HG02678 (cell line): ENCODE results near the gene VPS16.

ENCODE experiments used
- ATAC-seq: cut with Tn5 transposase; IDR thresholded peaks from one replicate; pipeline ENCODE4 v1.9.1; 2021; ENCODE audit warnings: mild to moderate bottlenecking, moderate library complexity; ENCODE audit not compliant: unreplicated experiment

The VPS16 gene

DNA sequence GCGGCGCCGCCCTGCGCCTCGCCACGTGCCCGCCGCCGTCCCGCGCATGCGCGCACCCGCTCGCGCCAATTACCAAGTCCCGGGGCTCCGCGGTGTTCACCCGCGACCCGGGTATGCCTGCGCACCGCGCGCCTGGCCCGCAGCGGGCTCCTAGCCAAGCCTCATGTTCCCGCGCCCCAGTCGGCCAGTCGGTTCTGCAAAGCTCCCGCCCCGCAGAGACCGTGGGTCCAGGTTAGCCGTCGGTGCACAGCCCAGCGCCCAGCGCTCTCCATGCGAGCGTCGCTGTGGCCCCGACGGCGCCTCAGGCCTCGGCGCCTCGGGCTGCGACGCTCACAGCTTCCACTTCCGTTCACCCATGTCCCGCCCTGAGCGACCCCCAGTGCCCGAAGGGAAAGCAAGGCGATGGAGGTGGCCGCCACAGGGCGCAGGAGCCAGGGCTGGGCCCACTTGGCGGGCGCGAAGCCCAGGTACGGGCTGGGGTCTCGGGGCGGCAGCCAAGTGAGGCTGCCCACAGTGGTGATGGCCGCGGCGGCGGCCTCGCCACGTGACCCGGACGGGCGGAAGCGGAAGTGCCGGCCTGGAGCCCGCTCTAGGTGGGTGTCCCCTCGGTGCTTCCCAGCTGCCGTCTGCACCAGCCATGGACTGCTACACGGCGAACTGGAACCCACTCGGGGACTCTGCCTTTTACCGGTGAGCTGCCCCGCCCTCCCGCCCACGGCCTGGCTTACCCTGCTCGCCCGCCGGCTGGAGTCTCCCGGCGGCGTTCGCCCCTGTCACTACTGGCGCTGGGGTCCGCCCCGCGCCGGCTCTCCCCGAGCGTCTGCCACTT is at the start of gene VPS16, which contains the start of gene PCED1A:
Gene VPS16, plus strand, starts transcription at position 608 of the 829 bp plus-strand sequence. Its CDS starts 30 bp downstream, at position 638.
Gene PCED1A, minus strand, starts transcription at position 518 of the 829 bp plus-strand sequence. CDS start 743 bp downstream, outside the sequence.
- ATAC-seq: peak; percentile 97

DNA sequence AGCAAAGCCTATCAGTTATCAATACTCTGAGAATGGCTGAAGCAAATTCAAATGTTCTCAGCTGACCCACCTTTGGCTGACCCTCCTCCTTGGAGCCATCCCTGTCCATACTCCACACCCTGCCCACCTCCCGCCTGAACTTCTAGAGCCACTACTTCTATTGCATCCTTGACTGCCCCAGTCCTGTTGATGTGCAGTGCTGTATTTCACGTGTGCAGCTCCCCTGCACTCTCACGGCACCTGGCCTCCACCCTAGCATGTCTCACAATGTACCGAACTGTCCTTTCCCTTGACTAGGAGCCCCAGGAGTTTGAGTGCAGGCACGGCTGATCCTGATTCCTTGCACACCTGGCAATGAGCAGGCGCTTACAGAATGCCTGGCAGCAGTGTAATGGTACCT is 47.1 kb upstream of the VPS16 start:
- ATAC-seq: no peak

DNA sequence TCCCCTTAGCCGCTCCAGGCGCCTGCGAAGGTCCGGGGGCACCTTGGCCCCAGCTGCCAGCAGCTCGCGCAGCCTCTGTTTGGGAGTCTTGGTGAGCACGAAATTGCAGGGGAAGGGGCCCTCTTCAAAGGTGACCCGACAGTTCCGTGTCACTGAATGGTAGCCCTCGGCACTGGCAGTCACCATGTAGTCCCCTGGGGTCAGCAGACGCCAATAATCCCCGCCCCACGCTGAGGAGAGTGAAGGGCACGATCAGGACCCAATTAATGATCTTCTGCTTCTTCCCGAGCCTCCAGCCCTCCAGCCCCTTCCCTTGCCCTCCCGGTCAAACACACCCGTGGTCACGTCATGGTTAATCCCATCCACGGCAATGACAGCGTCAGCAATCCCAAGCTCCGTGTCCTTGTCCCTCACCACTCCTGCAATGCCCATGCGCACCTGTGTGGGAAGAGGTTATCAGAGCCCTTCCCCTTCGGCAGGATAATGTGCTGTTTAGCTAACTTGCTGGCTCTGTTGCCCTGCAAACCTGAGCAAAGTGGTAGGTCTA is 46.3 kb upstream of the VPS16 start:
- ATAC-seq: no peak

- no peak for ATAC-seq
These were observed 45.6 kb upstream of the VPS16 start for GRCh38 chr20:2794866-2795447.

DNA sequence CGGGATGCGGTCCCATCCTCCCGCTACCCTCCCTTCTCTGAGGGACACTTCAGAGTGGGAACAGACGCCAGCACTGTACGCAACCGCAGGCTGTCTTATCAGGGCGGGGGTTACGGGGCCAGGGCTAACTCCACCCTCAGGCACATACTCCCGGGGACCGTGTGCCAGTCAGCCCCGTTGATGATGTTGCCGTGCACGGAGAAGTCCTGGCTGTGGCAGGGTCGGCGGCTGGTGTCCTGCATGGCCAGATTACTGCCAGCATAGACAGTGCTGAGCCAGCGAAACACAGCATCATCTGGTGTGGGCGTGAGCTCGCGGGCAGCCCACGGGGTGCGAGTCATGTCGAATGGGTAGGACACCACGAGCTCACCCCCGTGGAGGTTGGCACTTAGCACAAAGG is 45.1 kb upstream of the VPS16 start:
- ATAC-seq: no peak

DNA sequence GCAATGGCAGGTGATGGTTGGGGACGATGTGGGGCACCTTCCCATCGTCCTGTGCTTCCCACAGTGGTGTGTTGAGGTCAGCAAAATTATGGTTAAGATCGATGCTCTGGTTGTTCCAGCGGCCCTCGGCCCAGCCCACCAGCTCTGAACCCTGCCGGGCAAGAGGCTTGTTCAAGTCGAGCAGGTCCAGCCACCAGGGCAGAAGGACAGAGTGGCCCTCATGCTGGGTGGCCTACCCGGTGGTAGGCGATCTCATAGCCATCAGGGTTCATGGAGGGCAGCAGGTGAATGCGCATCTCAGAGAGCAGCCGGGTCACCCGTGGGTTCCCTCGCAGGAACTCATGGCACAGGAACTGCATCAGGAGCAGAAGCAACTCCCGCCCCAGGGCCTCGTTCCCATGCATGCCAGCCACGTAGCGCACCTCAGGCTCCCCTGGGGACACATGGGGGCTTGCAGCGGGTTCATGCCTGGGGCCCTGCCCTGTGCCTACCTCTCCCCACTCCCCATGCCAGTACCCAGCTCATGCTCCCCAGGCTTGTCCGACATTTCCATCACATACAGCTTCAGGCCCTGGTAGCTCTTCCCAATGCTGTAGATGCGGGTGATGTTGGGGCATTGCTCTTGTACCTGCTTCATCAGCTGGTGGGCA is 44.4 kb upstream of the VPS16 start:
- no peak for ATAC-seq

- no peak for ATAC-seq
These were observed 43.2 kb upstream of the VPS16 start for GRCh38 chr20:2797136-2797983.

DNA sequence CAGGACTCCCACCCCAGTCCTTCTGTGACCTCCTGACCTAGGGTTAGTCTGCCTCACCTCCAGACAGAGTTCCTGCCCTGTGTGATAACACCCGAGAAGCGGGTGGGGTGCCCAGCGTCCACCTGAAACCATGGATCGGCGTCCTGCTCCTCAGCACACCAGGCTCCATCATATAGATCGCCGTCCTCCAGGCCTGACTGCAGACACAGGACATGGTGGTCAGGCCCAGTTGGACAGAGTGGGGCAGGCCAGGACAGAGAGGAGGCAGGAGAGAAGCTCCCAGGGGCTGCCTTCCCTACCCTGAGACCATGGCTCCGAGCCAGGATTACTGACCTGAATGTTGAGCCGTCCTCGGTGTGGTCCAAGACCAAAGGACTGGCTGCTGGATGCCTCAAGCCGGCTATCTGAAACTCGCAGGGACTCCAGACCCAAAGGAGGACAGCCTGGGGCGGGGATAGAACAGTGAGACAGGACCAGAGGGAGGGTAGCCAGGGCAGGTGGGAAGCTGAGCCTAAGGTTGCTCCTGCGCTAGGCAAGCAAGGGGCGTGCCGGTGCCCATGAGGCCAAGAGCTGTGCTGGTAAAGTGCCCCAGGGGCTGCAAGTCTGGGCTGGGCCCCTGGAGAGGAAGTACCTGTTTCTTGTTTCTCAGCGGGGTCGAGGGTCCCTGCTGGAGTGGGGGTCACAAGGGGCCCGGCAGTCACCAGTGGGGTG is 42.3 kb upstream of the VPS16 start:
- ATAC-seq: no peak

- no peak for ATAC-seq
These were observed 41.7 kb upstream of the VPS16 start for GRCh38 chr20:2798814-2799213.

DNA sequence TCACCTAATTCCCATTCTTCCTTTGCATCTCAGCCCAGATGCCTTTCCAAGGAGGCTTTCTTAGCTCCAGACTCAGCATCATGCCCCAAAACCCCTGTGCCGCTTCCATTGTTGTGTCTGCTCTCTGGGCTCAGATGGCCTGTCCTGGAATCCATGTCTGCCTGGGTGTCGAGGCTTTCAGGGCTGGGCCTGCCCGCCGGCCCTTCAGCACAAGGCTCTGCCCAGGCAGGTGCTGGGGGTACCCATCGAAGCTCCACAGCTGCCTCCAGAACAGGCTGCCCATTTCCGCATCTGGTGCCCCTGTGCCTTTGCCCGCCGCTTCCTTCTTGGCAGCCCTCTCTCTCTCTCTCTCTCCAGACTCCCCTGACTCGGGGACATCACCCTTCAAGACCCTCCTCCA is 41.3 kb upstream of the VPS16 start:
- ATAC-seq: no peak

DNA sequence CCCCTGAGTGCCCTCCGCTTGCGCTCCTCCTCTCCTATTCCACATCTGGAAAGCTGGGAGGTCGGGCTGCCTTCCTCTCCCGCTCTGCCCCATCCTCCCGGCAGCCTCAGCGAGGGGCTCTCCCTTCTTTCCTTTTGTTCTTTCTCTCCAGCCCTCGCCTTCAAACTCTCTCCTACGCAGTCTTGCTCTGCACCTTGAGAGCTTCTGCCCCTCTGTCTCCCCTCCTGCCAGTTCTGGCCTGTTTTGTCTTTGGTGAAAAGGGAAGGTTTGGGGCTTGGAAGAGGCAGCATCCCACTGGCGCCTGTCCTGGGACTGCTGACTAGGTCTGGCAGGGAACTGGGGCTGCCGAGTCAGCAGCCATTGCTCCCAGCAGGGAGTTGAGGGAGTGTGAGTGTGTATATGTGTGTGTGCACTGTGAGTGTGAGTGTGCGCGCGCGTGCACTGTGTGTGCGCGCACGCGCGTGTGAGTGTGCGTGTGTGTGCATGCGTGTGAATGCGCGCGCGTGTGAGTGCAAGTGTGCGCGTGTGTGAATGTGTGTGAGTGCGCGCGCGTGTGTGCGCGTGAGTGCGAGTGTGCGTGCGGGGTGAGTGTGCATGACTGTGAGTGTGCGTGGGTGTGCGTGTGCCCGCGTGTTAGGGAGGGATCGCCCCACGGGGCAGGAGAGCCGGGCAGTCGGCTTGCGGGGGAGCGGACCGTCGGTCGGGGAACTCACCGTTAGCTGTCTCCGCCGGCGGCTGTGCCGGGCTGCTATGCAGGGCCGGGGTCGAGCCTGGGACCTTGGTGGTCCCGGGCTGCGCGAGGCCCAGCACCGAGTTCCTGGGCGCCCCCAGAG is 40.6 kb upstream of the VPS16 start:
- peak; percentile 25 for ATAC-seq

GRCh38 chr20:2800521-2801285 is 39.8 kb upstream of the VPS16 start, which contains the start of gene CPXM1:
TSS of gene CPXM1 (minus strand) at chr20:2800627. CDS start at chr20:2800572, 55 bp downstream.
- ATAC-seq: peak; percentile 47

DNA sequence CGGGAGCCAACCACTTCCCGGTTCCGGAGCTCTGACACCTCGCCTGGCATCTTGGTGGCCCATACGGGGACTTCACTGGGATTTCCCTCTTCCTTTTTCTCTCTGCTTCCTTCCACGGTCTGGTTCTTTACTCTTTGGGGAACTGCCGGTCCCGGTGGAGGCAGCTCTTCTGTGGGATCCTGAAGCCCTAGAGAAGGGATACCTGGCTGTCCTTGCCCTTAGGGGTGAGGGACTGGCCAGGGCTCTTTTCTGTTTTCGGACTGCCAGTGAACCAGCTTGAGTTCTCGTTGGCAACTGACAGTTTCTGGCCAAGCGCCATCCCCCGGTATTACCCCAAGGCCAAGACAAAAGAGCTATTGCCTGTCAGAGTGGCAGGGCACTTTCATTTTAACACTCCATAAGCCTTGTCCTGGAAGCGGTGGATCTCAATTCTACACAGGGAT is 39.2 kb upstream of the VPS16 start:
- ATAC-seq: peak; percentile 19

- ATAC-seq: no peak
These were observed 36.3 kb upstream of the VPS16 start for GRCh38 chr20:2804041-2804828.

- no peak for ATAC-seq
These were observed 35.5 kb upstream of the VPS16 start for GRCh38 chr20:2804852-2805688.

GRCh38 chr20:2805689-2806350 is 34.7 kb upstream of the VPS16 start:
- no peak for ATAC-seq
